Measurements from ENCODE around the gene INTS1.
"Not testable (repeated sequence)": the region's sequence is repeated elsewhere in the genome, so short reads cannot be mapped to it uniquely, and the experiment has no call there.

INTS1 gene

DNA sequence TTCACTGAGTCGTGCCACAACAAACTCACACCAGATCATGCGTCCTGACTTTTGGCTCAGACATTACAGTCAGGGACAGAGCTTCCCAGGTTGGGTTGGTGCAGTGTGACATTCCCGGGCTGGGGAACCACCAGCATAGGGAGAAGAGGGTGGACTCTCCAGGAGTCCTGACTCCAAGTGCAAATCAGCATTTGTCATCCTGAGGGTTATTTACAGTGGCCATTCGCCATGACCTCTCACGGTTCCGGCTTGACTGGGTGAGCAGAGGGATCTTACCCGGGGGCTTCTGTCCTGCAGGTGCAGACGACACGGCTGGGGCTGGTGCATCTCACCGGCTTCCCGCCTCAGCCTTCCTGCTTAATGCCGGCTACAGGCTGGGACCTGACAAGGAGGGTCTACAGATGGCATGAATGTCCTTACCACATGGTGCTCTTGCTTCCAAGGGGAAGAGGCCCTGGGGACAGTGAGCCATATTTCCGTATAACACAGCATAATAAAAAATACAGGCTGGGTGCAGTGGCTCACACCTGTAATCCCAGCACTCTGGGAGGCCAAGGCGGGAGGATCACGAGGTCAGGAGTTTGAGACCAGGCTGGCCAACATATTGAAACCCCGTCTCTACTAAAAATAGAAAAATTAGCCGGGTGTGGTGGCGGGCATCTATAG is 12.5 kb upstream of the INTS1 start:
- Histone ChIP-seq H3K4me1 (no peaks in the 10 kb centered on the region), H3K79me2 (no peaks in the 10 kb centered on the region), H3K36me3 (ENCODE audit: control insufficient read depth, insufficient read depth, low read length) (no peaks in the 10 kb centered on the region), H3K9me3 (ENCODE audit: control insufficient read depth, low read length) (no peaks in the 10 kb centered on the region), H3K4me2 (ENCODE audit: low read length) (no peak overlapping the region), H2AFZ (no peak overlapping the region), H3K4me3 (ENCODE audit: low read depth, low read length) (no peak overlapping the region), H3K9ac (no peak overlapping the region), H3K27ac (no peak overlapping the region), H3K27me3 (ENCODE audit: control insufficient read depth, insufficient read depth, low read length) (no peaks in the 10 kb centered on the region)
- TF ChIP-seq, protein P1, sequence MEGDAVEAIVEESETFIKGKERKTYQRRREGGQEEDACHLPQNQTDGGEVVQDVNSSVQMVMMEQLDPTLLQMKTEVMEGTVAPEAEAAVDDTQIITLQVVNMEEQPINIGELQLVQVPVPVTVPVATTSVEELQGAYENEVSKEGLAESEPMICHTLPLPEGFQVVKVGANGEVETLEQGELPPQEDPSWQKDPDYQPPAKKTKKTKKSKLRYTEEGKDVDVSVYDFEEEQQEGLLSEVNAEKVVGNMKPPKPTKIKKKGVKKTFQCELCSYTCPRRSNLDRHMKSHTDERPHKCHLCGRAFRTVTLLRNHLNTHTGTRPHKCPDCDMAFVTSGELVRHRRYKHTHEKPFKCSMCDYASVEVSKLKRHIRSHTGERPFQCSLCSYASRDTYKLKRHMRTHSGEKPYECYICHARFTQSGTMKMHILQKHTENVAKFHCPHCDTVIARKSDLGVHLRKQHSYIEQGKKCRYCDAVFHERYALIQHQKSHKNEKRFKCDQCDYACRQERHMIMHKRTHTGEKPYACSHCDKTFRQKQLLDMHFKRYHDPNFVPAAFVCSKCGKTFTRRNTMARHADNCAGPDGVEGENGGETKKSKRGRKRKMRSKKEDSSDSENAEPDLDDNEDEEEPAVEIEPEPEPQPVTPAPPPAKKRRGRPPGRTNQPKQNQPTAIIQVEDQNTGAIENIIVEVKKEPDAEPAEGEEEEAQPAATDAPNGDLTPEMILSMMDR (IDR thresholded peaks at IDR 0.05): no peak

DNA sequence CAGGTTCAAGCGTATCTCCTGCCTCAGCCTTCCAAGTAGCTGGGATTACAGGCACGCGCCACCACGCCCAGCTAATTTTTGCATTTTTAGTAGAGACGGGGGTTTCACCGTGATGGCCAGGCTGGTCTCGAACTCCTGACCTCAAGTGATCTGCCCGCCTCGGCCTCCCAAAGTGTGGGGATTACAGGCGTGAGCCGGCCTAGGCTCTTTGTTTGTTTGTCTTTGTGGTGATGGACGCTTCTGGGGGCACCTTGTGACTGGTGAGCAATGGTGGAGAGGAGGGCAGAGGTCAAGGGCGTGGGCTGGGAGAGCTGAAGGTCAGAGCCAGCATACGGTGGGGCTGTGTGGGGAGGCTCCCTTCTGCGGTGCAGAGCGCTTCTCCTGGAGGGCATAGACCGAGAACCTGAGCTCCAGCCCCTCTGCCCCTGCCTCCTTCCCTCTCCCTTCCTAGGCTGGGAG is 11.3 kb upstream of the INTS1 start:
- H3K4me3 ChIP-seq (ENCODE audit: low read depth, low read length); H3K36me3 ChIP-seq (ENCODE audit: control insufficient read depth, insufficient read depth, low read length); H3K9ac ChIP-seq; H3K9me3 ChIP-seq (ENCODE audit: control insufficient read depth, low read length); H3K4me1 ChIP-seq; H3K79me2 ChIP-seq; H3K27me3 ChIP-seq (ENCODE audit: control insufficient read depth, insufficient read depth, low read length); H3K4me2 ChIP-seq (ENCODE audit: low read length); H2AFZ ChIP-seq; H3K27ac ChIP-seq: not testable (repeated sequence)

DNA sequence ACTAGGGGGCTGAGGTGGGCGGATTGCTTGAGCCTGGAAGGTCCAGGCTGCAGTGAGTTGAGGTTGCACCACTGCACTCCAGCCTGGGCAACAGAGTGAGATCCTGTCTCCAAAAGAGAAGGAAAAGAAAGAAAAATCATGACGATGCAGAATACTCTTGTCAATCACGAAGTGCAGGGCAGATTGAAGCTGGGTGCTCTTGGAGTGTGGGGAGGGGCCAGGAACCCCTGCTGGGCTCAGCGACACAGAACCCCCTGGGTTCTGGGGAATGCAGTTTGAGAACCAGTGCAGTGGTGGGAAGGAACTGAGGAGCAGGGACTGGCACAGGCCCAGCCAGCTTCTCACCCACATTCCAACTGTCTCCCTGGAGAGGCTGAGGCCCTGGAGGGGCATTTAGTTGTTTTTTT is 10.8 kb upstream of the INTS1 start:
- Histone ChIP-seq H3K27ac (no peak overlapping the region), H3K36me3 (ENCODE audit: control insufficient read depth, insufficient read depth, low read length) (no peaks in the 10 kb centered on the region), H3K79me2 (no peaks in the 10 kb centered on the region), H3K9me3 (ENCODE audit: control insufficient read depth, low read length) (no peaks in the 10 kb centered on the region), H3K9ac (no peak overlapping the region), H3K4me3 (ENCODE audit: low read depth, low read length) (no peak overlapping the region), H3K4me1 (no peaks in the 10 kb centered on the region), H3K4me2 (ENCODE audit: low read length) (no peak overlapping the region), H2AFZ (no peak overlapping the region), H3K27me3 (ENCODE audit: control insufficient read depth, insufficient read depth, low read length) (no peaks in the 10 kb centered on the region)
- TF ChIP-seq, protein P1 (IDR thresholded peaks at IDR 0.05): no peak

DNA sequence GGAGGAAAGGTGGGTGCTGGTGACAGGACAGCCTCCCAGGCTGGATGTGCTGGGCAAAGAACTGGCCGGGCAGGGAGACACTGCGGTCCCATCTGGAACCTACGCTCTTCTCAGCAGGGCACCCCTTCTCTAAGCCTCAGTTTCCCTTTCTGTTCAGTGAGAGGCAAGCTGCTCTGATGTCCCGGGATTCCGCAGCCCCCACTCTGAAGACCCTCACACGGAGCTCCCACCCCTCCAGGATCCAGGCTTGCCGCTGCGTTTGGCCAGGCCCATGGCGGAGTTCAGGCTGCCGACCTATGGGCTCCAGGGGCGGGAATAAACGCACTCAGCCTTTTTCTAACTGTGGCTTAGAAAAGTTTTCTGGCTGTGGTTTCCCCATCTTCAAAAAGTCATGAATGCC is 10.2 kb upstream of the INTS1 start:
- Histone ChIP-seq H3K4me2 (ENCODE audit: low read length) (no peak overlapping the region), H3K9me3 (ENCODE audit: control insufficient read depth, low read length) (no peaks in the 10 kb centered on the region), H3K4me3 (ENCODE audit: low read depth, low read length) (no peak overlapping the region), H3K36me3 (ENCODE audit: control insufficient read depth, insufficient read depth, low read length) (no peaks in the 10 kb centered on the region), H3K9ac (no peak overlapping the region), H3K27ac (no peak overlapping the region), H3K4me1 (no peaks in the 10 kb centered on the region), H2AFZ (no peak overlapping the region), H3K79me2 (no peaks in the 10 kb centered on the region), H3K27me3 (ENCODE audit: control insufficient read depth, insufficient read depth, low read length) (no peaks in the 10 kb centered on the region)
- TF ChIP-seq, protein P1 (IDR thresholded peaks at IDR 0.05): no peak

DNA sequence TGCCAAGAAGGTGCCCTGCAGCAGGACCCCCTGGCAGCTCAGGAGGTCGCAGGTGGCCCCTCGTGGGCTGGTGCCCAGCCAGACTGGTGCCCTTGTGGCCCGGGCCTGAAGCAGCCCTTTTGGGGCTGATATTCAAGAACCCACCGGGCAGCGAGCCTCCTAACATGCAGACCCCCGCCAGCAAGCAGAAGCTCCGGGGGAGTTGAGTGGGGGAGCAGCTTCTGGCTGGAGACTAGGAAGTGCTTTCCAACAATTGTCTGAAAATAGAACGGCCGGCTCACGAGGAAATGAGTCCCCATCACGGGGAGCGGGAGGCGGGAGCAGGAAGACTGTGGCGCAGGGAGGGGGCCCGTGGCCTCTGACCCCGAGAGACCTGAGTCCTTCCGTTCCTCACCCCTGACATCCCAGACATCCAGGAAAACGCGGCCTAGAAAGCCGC is 9.5 kb upstream of the INTS1 start:
- Histone ChIP-seq H3K9me3 (ENCODE audit: control insufficient read depth, low read length) (no peaks in the 10 kb centered on the region), H3K4me1 (no peaks in the 10 kb centered on the region), H3K27ac (peak overlapping the region; percentile 42), H3K79me2 (no peaks in the 10 kb centered on the region), H3K4me2 (ENCODE audit: low read length) (no peak overlapping the region), H3K9ac (no peak overlapping the region), H3K36me3 (ENCODE audit: control insufficient read depth, insufficient read depth, low read length) (no peaks in the 10 kb centered on the region), H3K27me3 (ENCODE audit: control insufficient read depth, insufficient read depth, low read length) (no peaks in the 10 kb centered on the region), H3K4me3 (ENCODE audit: low read depth, low read length) (no peak overlapping the region), H2AFZ (no peak overlapping the region)
- TF ChIP-seq, protein P1 (IDR thresholded peaks at IDR 0.05): no peak

Data from parathyroid adenoma (tissue), 2 donors.